WERI-Rb-1 (cell line): Measurements from ENCODE around the gene GAPVD1.
"Not testable (repeated sequence)": the region's sequence is repeated elsewhere in the genome, so short reads cannot be mapped to it uniquely, and the experiment has no call there.

ENCODE experiments used
- DNase-seq: peaks from one replicate; pipeline ENCODE4 v3.0.0-alpha.2; 2020
- H3K27ac ChIP-seq: fragments of 250-450 bp; sonication (Bioruptor Pico); 2 replicates; pipeline ENCODE4 v1.5.1; 2020; ENCODE audit warnings: mild to moderate bottlenecking, moderate library complexity
- H3K27me3 ChIP-seq: fragments of 250-450 bp; sonication (Bioruptor Pico); 2 replicates; pipeline ENCODE4 v1.5.1; 2021; ENCODE audit warnings: mild to moderate bottlenecking, low read depth, moderate library complexity; ENCODE audit not compliant: insufficient read depth, severe bottlenecking
- H3K36me3 ChIP-seq: fragments of 250-450 bp; sonication (Bioruptor Pico); 2 replicates; pipeline ENCODE4 v1.5.1; 2020; ENCODE audit warnings: mild to moderate bottlenecking, moderate library complexity
- H3K4me3 ChIP-seq: 2 replicates; pipeline ENCODE4 v1.5.1; 2011; ENCODE audit warnings: low read depth, mild to moderate bottlenecking, control low read depth, low read length
- H3K9me3 ChIP-seq: fragments of 250-450 bp; sonication (Bioruptor Pico); 2 replicates; pipeline ENCODE4 v1.5.1; 2021; ENCODE audit warnings: mild to moderate bottlenecking, moderate library complexity; ENCODE audit not compliant: severe bottlenecking
- CTCF ChIP-seq: IDR thresholded peaks from 2 replicates; pipeline ENCODE4 v1.5.1; 2011; ENCODE audit warnings: low read depth, mild to moderate bottlenecking, control low read depth, inconsistent platforms, low read length

The GAPVD1 gene

GRCh38 chr9:125276771-125277170 lies 15.1 kb downstream of the GAPVD1 start:
- no peak for TF ChIP-seq CTCF
- Histone ChIP-seq H3K36me3 (peaks cover 13% of the 10 kb centered on the region), H3K4me3 (no peak overlapping the region)

GRCh38 chr9:125277411-125277810 lies 15.8 kb downstream of the GAPVD1 start:
- no peak overlapping the region for H3K27ac ChIP-seq
- H3K9me3 ChIP-seq = no peaks in the 10 kb centered on the region
- no peak for TF ChIP-seq CTCF
- H3K27me3 ChIP-seq = no peaks in the 10 kb centered on the region
- H3K36me3 ChIP-seq = peaks cover 6% of the 10 kb centered on the region
- no peak for DNase-seq
- H3K4me3 ChIP-seq = no peak overlapping the region

More at GRCh38 chr9:125276771-125277170, 15.1 kb downstream of the GAPVD1 start:
- Histone ChIP-seq H3K27me3 (no peaks in the 10 kb centered on the region), H3K27ac (no peak overlapping the region), H3K9me3 (no peaks in the 10 kb centered on the region)
- DNase-seq = no peak

- Histone ChIP-seq H3K36me3 (peaks cover 4% of the 10 kb centered on the region), H3K27me3 (no peaks in the 10 kb centered on the region), H3K9me3 (no peaks in the 10 kb centered on the region), H3K27ac (no peak overlapping the region), H3K4me3 (no peak overlapping the region)
- no peak for TF ChIP-seq CTCF
- DNase-seq = no peak
Observed at GRCh38 chr9:125280945-125281344, 19.3 kb downstream of the GAPVD1 start.

- H3K27ac ChIP-seq = no peak overlapping the region
- TF ChIP-seq CTCF = no peak
- DNase-seq = no peak
- no peak overlapping the region for H3K4me3 ChIP-seq
- H3K36me3 ChIP-seq = peaks cover 15% of the 10 kb centered on the region
- H3K9me3 ChIP-seq = no peaks in the 10 kb centered on the region
- no peaks in the 10 kb centered on the region for H3K27me3 ChIP-seq
Observed at GRCh38 chr9:125284855-125285254, 23.2 kb downstream of the GAPVD1 start.

- DNase-seq, H3K27me3 ChIP-seq, H3K4me3 ChIP-seq, H3K9me3 ChIP-seq, H3K27ac ChIP-seq: not testable (repeated sequence)
- peaks cover 12% of the 10 kb centered on the region for H3K36me3 ChIP-seq
Observed at GRCh38 chr9:125286935-125287433, 25.4 kb downstream of the GAPVD1 start.

GRCh38 chr9:125293134-125293533 lies 31.5 kb downstream of the GAPVD1 start:
- Histone ChIP-seq H3K4me3 (no peak overlapping the region), H3K27me3 (no peaks in the 10 kb centered on the region), H3K27ac (no peak overlapping the region), H3K9me3 (no peaks in the 10 kb centered on the region), H3K36me3 (peaks cover 14% of the 10 kb centered on the region)
- DNase-seq = no peak
- TF ChIP-seq CTCF = no peak
